ENCODE results near the gene NTM. TPM values are rescaled to one million over a fixed set of nuclear protein-coding genes. Genes with fewer than 3 reads are reported as not detected.

The NTM gene
- total RNA-seq, 2 donors from 2014 or later: not detected

- Histone ChIP-seq H3K9me3 (no peaks in the 10 kb centered on the region), H3K27me3 (replicated peaks; ENCODE audit: insufficient read depth) (no peaks in the 10 kb centered on the region), H3K4me1 (ENCODE audit: control insufficient read depth in 1 of 2, low read depth in 2 of 2) (no peaks in the 10 kb centered on the region), H3K4me3 (no peak overlapping the region), H3K27ac (no peak overlapping the region), H3K36me3 (no peaks in the 10 kb centered on the region)
- DNase-seq (ENCODE audit: low spot score) (no peak), ATAC-seq (ENCODE audit: insufficient number of reproducible peaks, low FRiP score, low read depth) (no peak)
- TF ChIP-seq CTCF (IDR thresholded peaks at IDR 0.05): no peak
These were observed 288.0 kb downstream of the NTM start for GRCh38 chr11:131658414-131658813.

- ATAC-seq (ENCODE audit: insufficient number of reproducible peaks, low FRiP score, low read depth): no peak
- Histone ChIP-seq H3K9me3 (no peaks in the 10 kb centered on the region), H3K27ac (no peak overlapping the region), H3K36me3 (no peaks in the 10 kb centered on the region), H3K4me1 (ENCODE audit: control insufficient read depth in 1 of 2, low read depth in 2 of 2) (no peaks in the 10 kb centered on the region), H3K4me3 (no peak overlapping the region), H3K27me3 (replicated peaks; ENCODE audit: insufficient read depth) (no peaks in the 10 kb centered on the region)
- no peak for DNase-seq (ENCODE audit: low spot score)
- no peak for TF ChIP-seq CTCF (IDR thresholded peaks at IDR 0.05)
These were observed 288.5 kb downstream of the NTM start for GRCh38 chr11:131658952-131659351.

GRCh38 chr11:131659931-131660330 lies 289.5 kb downstream of the NTM start:
- H3K27me3 ChIP-seq (replicated peaks; ENCODE audit: insufficient read depth): no peaks in the 10 kb centered on the region
- H3K27ac ChIP-seq: no peak overlapping the region
- no peak for TF ChIP-seq CTCF (IDR thresholded peaks at IDR 0.05)
- H3K4me1 ChIP-seq (ENCODE audit: control insufficient read depth in 1 of 2, low read depth in 2 of 2): no peaks in the 10 kb centered on the region
- ATAC-seq (ENCODE audit: insufficient number of reproducible peaks, low FRiP score, low read depth) (no peak), DNase-seq (ENCODE audit: low spot score) (no peak)
- no peaks in the 10 kb centered on the region for H3K9me3 ChIP-seq
- H3K4me3 ChIP-seq: no peak overlapping the region
- no peaks in the 10 kb centered on the region for H3K36me3 ChIP-seq

GRCh38 chr11:131661132-131661531 lies 290.7 kb downstream of the NTM start:
- TF ChIP-seq CTCF (IDR thresholded peaks at IDR 0.05): no peak
- Histone ChIP-seq H3K27me3 (replicated peaks; ENCODE audit: insufficient read depth) (no peaks in the 10 kb centered on the region), H3K9me3 (no peaks in the 10 kb centered on the region), H3K4me3 (no peak overlapping the region), H3K27ac (no peak overlapping the region), H3K4me1 (ENCODE audit: control insufficient read depth in 1 of 2, low read depth in 2 of 2) (no peaks in the 10 kb centered on the region), H3K36me3 (no peaks in the 10 kb centered on the region)
- no peak for ATAC-seq (ENCODE audit: insufficient number of reproducible peaks, low FRiP score, low read depth)
- no peak for DNase-seq (ENCODE audit: low spot score)

- no peak for TF ChIP-seq CTCF (IDR thresholded peaks at IDR 0.05)
- DNase-seq (ENCODE audit: low spot score): no peak
- no peak overlapping the region for H3K27ac ChIP-seq
- H3K27me3 ChIP-seq (replicated peaks; ENCODE audit: insufficient read depth): no peaks in the 10 kb centered on the region
- ATAC-seq (ENCODE audit: insufficient number of reproducible peaks, low FRiP score, low read depth): no peak
- no peak overlapping the region for H3K4me3 ChIP-seq
- H3K9me3 ChIP-seq: no peaks in the 10 kb centered on the region
- H3K36me3 ChIP-seq: no peaks in the 10 kb centered on the region
- H3K4me1 ChIP-seq (ENCODE audit: control insufficient read depth in 1 of 2, low read depth in 2 of 2): no peaks in the 10 kb centered on the region
These were observed 292.0 kb downstream of the NTM start for GRCh38 chr11:131662317-131662972.
